Cardiac muscle cell (in vitro differentiated cells and primary cell): ENCODE data around the gene SPINK4. TPM values are rescaled to one million over a fixed set of nuclear protein-coding genes. Genes with fewer than 3 reads are reported as not detected.

Experiments
- DNase-seq, 2 donors: peaks; one replicate each; pipeline versions ENCODE4 v3.0.0 to v3.0.0-alpha.2; 2010 to 2017; ENCODE audit warnings: low read depth in 1 of 2, low spot score in 1 of 2
- H3K27ac ChIP-seq: fragments of 200-600 bp; sonication (generic); 2 replicates; pipeline ENCODE4 v1.5.1; 2016
- H3K27me3 ChIP-seq: fragments of 200-600 bp; sonication (generic); 2 replicates; pipeline ENCODE4 v1.6.0; 2016; ENCODE audit warnings: control low read depth
- H3K36me3 ChIP-seq: fragments of 200-600 bp; sonication (generic); 2 replicates; pipeline ENCODE4 v1.5.1; 2016; ENCODE audit warnings: control low read depth
- H3K4me1 ChIP-seq: fragments of 200-600 bp; sonication (generic); 2 replicates; pipeline ENCODE4 v1.8.1; 2017; ENCODE audit warnings: low read depth, mild to moderate bottlenecking, mixed run types
- H3K4me3 ChIP-seq: fragments of 200-600 bp; sonication (generic); 2 replicates; pipeline ENCODE4 v1.5.1; 2016; ENCODE audit warnings: mild to moderate bottlenecking
- H3K9me3 ChIP-seq: fragments of 200-600 bp; sonication (generic); 2 replicates; pipeline ENCODE4 v1.5.1; 2017; ENCODE audit warnings: low read depth, mild to moderate bottlenecking, control low read depth
- polyA plus RNA-seq: library from polyadenylated mRNA; unstranded; fragments of >200 nt; fragmentation: Nextera tagmentation; extraction: Ambion mirVana; gene quantifications from 2 replicates; pipeline ENCODE4 v1.2.1, GENCODE V29; 2016
- total RNA-seq: library from RNA; depleted of rRNA; stranded (reverse); fragments of >200 nt; gene quantifications from 2 replicates; pipeline ENCODE4 v1.2.3, GENCODE V29; 2016
- TF ChIP-seq, protein P1 (sequence below): IDR thresholded peaks from 2 replicates; pipeline ENCODE4 v1.5.1; 2012; ENCODE audit warnings: low read depth, mild to moderate bottlenecking, low read length

Gene SPINK4
- total and polyA plus RNA-seq, 2 experiments from 2014 or later = 6.9 TPM; not detected in 1

DNA sequence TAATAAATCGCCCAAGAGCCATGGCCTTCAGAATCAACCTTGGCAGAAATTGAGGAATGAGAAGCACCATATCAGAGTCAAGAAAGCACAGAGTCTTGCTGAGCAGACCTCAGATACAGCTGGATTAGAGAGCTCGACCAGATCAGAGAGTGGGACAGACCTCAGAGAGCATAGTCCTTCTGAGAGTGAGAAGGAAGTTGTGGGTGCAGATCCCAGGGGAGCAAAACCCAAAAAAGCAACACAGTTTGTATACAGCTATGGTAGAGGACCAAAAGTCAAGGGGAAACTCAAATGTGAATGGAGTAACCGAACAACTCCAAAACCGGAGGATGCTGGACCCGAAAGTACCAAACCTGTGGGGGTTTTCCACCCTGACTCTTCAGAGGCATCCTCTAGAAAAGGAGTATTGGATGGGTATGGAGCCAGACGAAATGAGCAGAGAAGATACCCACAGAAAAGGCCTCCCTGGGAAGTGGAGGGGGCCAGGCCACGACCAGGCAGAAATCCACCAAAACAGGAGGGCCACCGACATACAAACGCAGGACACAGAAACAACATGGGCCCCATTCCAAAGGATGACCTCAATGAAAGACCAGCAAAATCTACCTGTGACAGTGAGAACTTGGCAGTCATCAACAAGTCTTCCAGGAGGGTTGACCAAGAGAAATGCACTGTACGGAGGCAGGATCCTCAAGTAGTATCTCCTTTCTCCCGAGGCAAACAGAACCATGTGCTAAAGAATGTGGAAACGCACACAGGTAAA, 54.9 kb downstream of the SPINK4 start:
- Histone ChIP-seq H3K27ac (no peak overlapping the region), H3K36me3 (peaks cover 31% of the 10 kb centered on the region), H3K4me1 (peaks cover 4% of the 10 kb centered on the region), H3K9me3 (no peaks in the 10 kb centered on the region), H3K4me3 (no peak overlapping the region), H3K27me3 (no peaks in the 10 kb centered on the region)
- no peak for DNase-seq
- TF ChIP-seq, protein P1, sequence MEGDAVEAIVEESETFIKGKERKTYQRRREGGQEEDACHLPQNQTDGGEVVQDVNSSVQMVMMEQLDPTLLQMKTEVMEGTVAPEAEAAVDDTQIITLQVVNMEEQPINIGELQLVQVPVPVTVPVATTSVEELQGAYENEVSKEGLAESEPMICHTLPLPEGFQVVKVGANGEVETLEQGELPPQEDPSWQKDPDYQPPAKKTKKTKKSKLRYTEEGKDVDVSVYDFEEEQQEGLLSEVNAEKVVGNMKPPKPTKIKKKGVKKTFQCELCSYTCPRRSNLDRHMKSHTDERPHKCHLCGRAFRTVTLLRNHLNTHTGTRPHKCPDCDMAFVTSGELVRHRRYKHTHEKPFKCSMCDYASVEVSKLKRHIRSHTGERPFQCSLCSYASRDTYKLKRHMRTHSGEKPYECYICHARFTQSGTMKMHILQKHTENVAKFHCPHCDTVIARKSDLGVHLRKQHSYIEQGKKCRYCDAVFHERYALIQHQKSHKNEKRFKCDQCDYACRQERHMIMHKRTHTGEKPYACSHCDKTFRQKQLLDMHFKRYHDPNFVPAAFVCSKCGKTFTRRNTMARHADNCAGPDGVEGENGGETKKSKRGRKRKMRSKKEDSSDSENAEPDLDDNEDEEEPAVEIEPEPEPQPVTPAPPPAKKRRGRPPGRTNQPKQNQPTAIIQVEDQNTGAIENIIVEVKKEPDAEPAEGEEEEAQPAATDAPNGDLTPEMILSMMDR = no peak

DNA sequence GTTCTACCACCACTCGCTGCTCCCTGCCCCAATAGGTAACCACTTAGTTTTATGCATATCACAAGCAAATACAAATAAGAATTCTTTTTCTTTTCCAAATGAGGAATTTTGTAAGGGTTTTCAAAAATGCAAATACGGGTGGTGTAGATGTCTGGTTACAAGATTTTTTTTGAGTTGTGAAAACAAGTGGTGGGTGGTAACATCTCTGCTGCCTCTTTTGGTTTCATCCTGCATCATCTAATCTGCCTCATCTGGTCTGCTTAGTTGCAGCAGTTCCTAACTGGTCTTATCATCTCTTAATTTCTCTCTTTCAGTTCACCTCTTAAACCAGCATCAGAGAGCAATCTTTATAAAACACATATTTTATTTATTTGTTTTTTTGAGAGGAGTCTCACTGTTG, 55.6 kb downstream of the SPINK4 start:
- Histone ChIP-seq H3K27me3 (no peaks in the 10 kb centered on the region), H3K9me3 (no peaks in the 10 kb centered on the region), H3K27ac (no peak overlapping the region), H3K4me3 (no peak overlapping the region), H3K36me3 (peaks cover 32% of the 10 kb centered on the region), H3K4me1 (peaks cover 4% of the 10 kb centered on the region)
- DNase-seq = no peak
- TF ChIP-seq, protein P1 = no peak

- Histone ChIP-seq H3K27ac (peak overlapping the region; percentile 32), H3K36me3 (peaks cover 43% of the 10 kb centered on the region)
- TF ChIP-seq, protein P1 = no peak
Measured at GRCh38 chr9:33297432-33297831, 57.5 kb downstream of the SPINK4 start.

More at GRCh38 chr9:33297432-33297831, 57.5 kb downstream of the SPINK4 start:
- DNase-seq = no peak
- no peaks in the 10 kb centered on the region for H3K9me3 ChIP-seq
- no peaks in the 10 kb centered on the region for H3K4me1 ChIP-seq
- no peaks in the 10 kb centered on the region for H3K27me3 ChIP-seq
- no peak overlapping the region for H3K4me3 ChIP-seq

Other genes with a start within 250 kb of the SPINK4 start
- gene APTX, start 238.5 kb upstream of the SPINK4 start, total RNA-seq = 38.8 and 65.2 TPM in 2 replicates
- gene APTX, start 238.5 kb upstream of the SPINK4 start, polyA plus RNA-seq = 60.7 and 78.6 TPM in 2 replicates
- gene DNAJA1, start 214.9 kb upstream of the SPINK4 start, total RNA-seq = 96.1 and 130 TPM in 2 replicates
- gene DNAJA1, start 214.9 kb upstream of the SPINK4 start, polyA plus RNA-seq = 153 and 202 TPM in 2 replicates
- 16.4 and 17.6 TPM in 2 replicates for gene SMU1, start 163.5 kb upstream of the SPINK4 start, total RNA-seq
- gene SMU1, start 163.5 kb upstream of the SPINK4 start, polyA plus RNA-seq = 16.4 and 25.0 TPM in 2 replicates
- 24.8 and 33.6 TPM in 2 replicates for gene B4GALT1, start 72.8 kb upstream of the SPINK4 start, total RNA-seq
- 22.1 and 30.0 TPM in 2 replicates for gene B4GALT1, start 72.8 kb upstream of the SPINK4 start, polyA plus RNA-seq
- 248 and 301 TPM in 2 replicates for gene BAG1, start 24.5 kb downstream of the SPINK4 start, total RNA-seq
- gene BAG1, start 24.5 kb downstream of the SPINK4 start, polyA plus RNA-seq = 166 and 270 TPM in 2 replicates
- 75.2 and 75.5 TPM in 2 replicates for gene CHMP5, start 24.9 kb downstream of the SPINK4 start, total RNA-seq
- 99.5 and 122 TPM in 2 replicates for gene CHMP5, start 24.9 kb downstream of the SPINK4 start, polyA plus RNA-seq
- gene NFX1, start 50.3 kb downstream of the SPINK4 start, total RNA-seq = 15.7 and 19.3 TPM in 2 replicates
- 29.4 and 29.9 TPM in 2 replicates for gene NFX1, start 50.3 kb downstream of the SPINK4 start, polyA plus RNA-seq
- 3.8 and 5.5 TPM in 2 replicates for gene AQP7, start 162.4 kb downstream of the SPINK4 start, total RNA-seq
- gene AQP7, start 162.4 kb downstream of the SPINK4 start, polyA plus RNA-seq = 4.2 and 4.5 TPM in 2 replicates
- gene AQP3, start 207.4 kb downstream of the SPINK4 start, total RNA-seq = 6.8 and 6.9 TPM in 2 replicates
- gene AQP3, start 207.4 kb downstream of the SPINK4 start, polyA plus RNA-seq = 7.2 and 9.0 TPM in 2 replicates
- 17.2 and 20.6 TPM in 2 replicates for gene NOL6, start 233.8 kb downstream of the SPINK4 start, total RNA-seq
- 9.0 and 18.6 TPM in 2 replicates for gene NOL6, start 233.8 kb downstream of the SPINK4 start, polyA plus RNA-seq